Measurements from ENCODE around the gene MAP3K9.

MAP3K9 gene

GRCh38 chr14:70730393-70730792 is 78.9 kb downstream of the MAP3K9 start:
- Histone ChIP-seq H3K27me3 (ENCODE audit: insufficient read depth, poor library complexity, severe bottlenecking) (no peaks in the 10 kb centered on the region), H3K4me3 (replicated peaks; ENCODE audit: insufficient read depth, low read length) (no peak overlapping the region), H3K27ac (replicated peaks) (no peak overlapping the region)
- DNase-seq (ENCODE audit: low read depth in 1 of 2, low spot score in 1 of 2) = no peak
- TF ChIP-seq CTCF (IDR thresholded peaks at IDR 0.05; ENCODE audit: insufficient read depth, low read length) = no peak
- no peak for TF ChIP-seq SPI1 (IDR thresholded peaks at IDR 0.05; ENCODE audit: borderline replicate concordance, low read depth)
- no peak for TF ChIP-seq GABPA (IDR thresholded peaks at IDR 0.05; ENCODE audit: low read depth)
- no peak for TF ChIP-seq REST (IDR thresholded peaks at IDR 0.05; ENCODE audit: insufficient replicate concordance, low read depth)

GRCh38 chr14:70726651-70727375 is 82.5 kb downstream of the MAP3K9 start:
- H3K27ac ChIP-seq (replicated peaks) = no peak overlapping the region
- no peak for TF ChIP-seq CTCF (IDR thresholded peaks at IDR 0.05; ENCODE audit: insufficient read depth, low read length)
- TF ChIP-seq GABPA (IDR thresholded peaks at IDR 0.05; ENCODE audit: low read depth) = no peak
- TF ChIP-seq SPI1 (IDR thresholded peaks at IDR 0.05; ENCODE audit: borderline replicate concordance, low read depth) = no peak
- no peak for TF ChIP-seq REST (IDR thresholded peaks at IDR 0.05; ENCODE audit: insufficient replicate concordance, low read depth)
- no peak for TF ChIP-seq POLR2AphosphoS5 (IDR thresholded peaks at IDR 0.05; ENCODE audit: low read depth)
- H3K27me3 ChIP-seq (ENCODE audit: insufficient read depth, poor library complexity, severe bottlenecking) = no peaks in the 10 kb centered on the region
- no peak for DNase-seq (ENCODE audit: low read depth in 1 of 2, low spot score in 1 of 2)
- no peak overlapping the region for H3K4me3 ChIP-seq (replicated peaks; ENCODE audit: insufficient read depth, low read length)

GRCh38 chr14:70724944-70725343 is 84.4 kb downstream of the MAP3K9 start:
- no peaks in the 10 kb centered on the region for H3K27me3 ChIP-seq (ENCODE audit: insufficient read depth, poor library complexity, severe bottlenecking)
- H3K4me3 ChIP-seq (replicated peaks; ENCODE audit: insufficient read depth, low read length) = no peak overlapping the region
- no peak for TF ChIP-seq CTCF (IDR thresholded peaks at IDR 0.05; ENCODE audit: insufficient read depth, low read length)
- no peak for TF ChIP-seq SPI1 (IDR thresholded peaks at IDR 0.05; ENCODE audit: borderline replicate concordance, low read depth)
- TF ChIP-seq POLR2AphosphoS5 (IDR thresholded peaks at IDR 0.05; ENCODE audit: low read depth) = no peak
- DNase-seq (ENCODE audit: low read depth in 1 of 2, low spot score in 1 of 2) = no peak
- no peak overlapping the region for H3K27ac ChIP-seq (replicated peaks)

GRCh38 chr14:70724110-70724509 is 85.2 kb downstream of the MAP3K9 start:
- no peak for TF ChIP-seq POLR2AphosphoS5 (IDR thresholded peaks at IDR 0.05; ENCODE audit: low read depth)
- TF ChIP-seq GABPA (IDR thresholded peaks at IDR 0.05; ENCODE audit: low read depth) = no peak
- no peak for TF ChIP-seq SPI1 (IDR thresholded peaks at IDR 0.05; ENCODE audit: borderline replicate concordance, low read depth)
- TF ChIP-seq CTCF (IDR thresholded peaks at IDR 0.05; ENCODE audit: insufficient read depth, low read length) = no peak
- TF ChIP-seq REST (IDR thresholded peaks at IDR 0.05; ENCODE audit: insufficient replicate concordance, low read depth) = no peak
- Histone ChIP-seq H3K27ac (replicated peaks) (no peak overlapping the region), H3K4me3 (replicated peaks; ENCODE audit: insufficient read depth, low read length) (no peak overlapping the region), H3K27me3 (ENCODE audit: insufficient read depth, poor library complexity, severe bottlenecking) (no peaks in the 10 kb centered on the region)
- DNase-seq (ENCODE audit: low read depth in 1 of 2, low spot score in 1 of 2) = no peak

All from HL-60 (cell line).